ENCODE measurements around the gene PTBP3. TPM values are rescaled to one million over a fixed set of nuclear protein-coding genes. Genes with fewer than 3 reads are reported as not detected.
A peak's percentile ranks its signal among the peaks of the same experiment; 100 is the strongest.

PTBP3 gene
- total RNA-seq, 1 experiment from 2014 or later = 57.1 TPM

GRCh38 chr9:112364761-112365160 is 31.3 kb upstream of the PTBP3 start:
- H3K4me3 ChIP-seq (ENCODE audit: low read depth, low read length, poor library complexity, severe bottlenecking) = no peak overlapping the region
- BruUV-seq (replicated peaks) = no TSS peak
- H3K9me3 ChIP-seq (ENCODE audit: low read depth, low read length, poor library complexity, severe bottlenecking) = peaks cover 5% of the 10 kb centered on the region
- CTCF ChIA-PET = interaction anchor here (0.6 kb wide), 1 partner anchor 31 kb away, joined by 3 read pairs; no protein-coding TSS in a partner anchor
- intact Hi-C loops (cut with micrococcal nuclease; ENCODE audit: unreplicated experiment) = loop anchor here (5.0 to 10.0 kb wide), 2 partner anchors 460 to 602 kb away; no protein-coding TSS in a partner anchor
- H3K27ac ChIP-seq (ENCODE audit: low read depth, low read length, poor library complexity, severe bottlenecking) = no peak overlapping the region
- TF ChIP-seq, protein P1, sequence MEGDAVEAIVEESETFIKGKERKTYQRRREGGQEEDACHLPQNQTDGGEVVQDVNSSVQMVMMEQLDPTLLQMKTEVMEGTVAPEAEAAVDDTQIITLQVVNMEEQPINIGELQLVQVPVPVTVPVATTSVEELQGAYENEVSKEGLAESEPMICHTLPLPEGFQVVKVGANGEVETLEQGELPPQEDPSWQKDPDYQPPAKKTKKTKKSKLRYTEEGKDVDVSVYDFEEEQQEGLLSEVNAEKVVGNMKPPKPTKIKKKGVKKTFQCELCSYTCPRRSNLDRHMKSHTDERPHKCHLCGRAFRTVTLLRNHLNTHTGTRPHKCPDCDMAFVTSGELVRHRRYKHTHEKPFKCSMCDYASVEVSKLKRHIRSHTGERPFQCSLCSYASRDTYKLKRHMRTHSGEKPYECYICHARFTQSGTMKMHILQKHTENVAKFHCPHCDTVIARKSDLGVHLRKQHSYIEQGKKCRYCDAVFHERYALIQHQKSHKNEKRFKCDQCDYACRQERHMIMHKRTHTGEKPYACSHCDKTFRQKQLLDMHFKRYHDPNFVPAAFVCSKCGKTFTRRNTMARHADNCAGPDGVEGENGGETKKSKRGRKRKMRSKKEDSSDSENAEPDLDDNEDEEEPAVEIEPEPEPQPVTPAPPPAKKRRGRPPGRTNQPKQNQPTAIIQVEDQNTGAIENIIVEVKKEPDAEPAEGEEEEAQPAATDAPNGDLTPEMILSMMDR (conservative IDR thresholded peaks at IDR 0.05; ENCODE audit: low read depth, low read length) = no peak
- no peak for TF ChIP-seq EZH2 (IDR thresholded peaks at IDR 0.05; ENCODE audit: borderline replicate concordance, low read depth, low read length, poor library complexity, severe bottlenecking)
- DNase-seq (ENCODE audit: low spot score) = no peak
- H3K4me1 ChIP-seq (ENCODE audit: insufficient read depth, low read length, poor library complexity, severe bottlenecking) = no peaks in the 10 kb centered on the region
- POLR2A ChIA-PET (ENCODE audit: low non-redundant PET) = no interaction called here
- H3K36me3 ChIP-seq (ENCODE audit: insufficient read depth, low read length, poor library complexity, severe bottlenecking) = no peaks in the 10 kb centered on the region
- H3K27me3 ChIP-seq (replicated peaks; ENCODE audit: insufficient read depth, low read depth, low read length, poor library complexity) = no peaks in the 10 kb centered on the region

- H3K4me1 ChIP-seq (ENCODE audit: insufficient read depth, low read length, poor library complexity, severe bottlenecking) = no peaks in the 10 kb centered on the region
- TF ChIP-seq EZH2 (IDR thresholded peaks at IDR 0.05; ENCODE audit: borderline replicate concordance, low read depth, low read length, poor library complexity, severe bottlenecking) = no peak
- TF ChIP-seq, protein P1 (conservative IDR thresholded peaks at IDR 0.05; ENCODE audit: low read depth, low read length) = peak; percentile 65
- H3K36me3 ChIP-seq (ENCODE audit: insufficient read depth, low read length, poor library complexity, severe bottlenecking) = no peaks in the 10 kb centered on the region
- no peak overlapping the region for H3K27ac ChIP-seq (ENCODE audit: low read depth, low read length, poor library complexity, severe bottlenecking)
- H3K27me3 ChIP-seq (replicated peaks; ENCODE audit: insufficient read depth, low read depth, low read length, poor library complexity) = no peaks in the 10 kb centered on the region
- H3K4me3 ChIP-seq (ENCODE audit: low read depth, low read length, poor library complexity, severe bottlenecking) = no peak overlapping the region
- intact Hi-C loops (cut with micrococcal nuclease; ENCODE audit: unreplicated experiment) = loop anchor here (2.0 to 10.0 kb wide), 3 partner anchors 265 to 599 kb away; no protein-coding TSS in a partner anchor
- POLR2A ChIA-PET (ENCODE audit: low non-redundant PET) = no interaction called here
- no peaks in the 10 kb centered on the region for H3K9me3 ChIP-seq (ENCODE audit: low read depth, low read length, poor library complexity, severe bottlenecking)
- CTCF ChIA-PET = interaction anchor here (1.3 to 1.5 kb wide), 2 partner anchors 18 to 264 kb away, joined by 3 read pairs; partner anchors contain the start of gene HSDL2
- DNase-seq (ENCODE audit: low spot score) = peak; percentile 70
- no TSS peak for BruUV-seq (replicated peaks)
These were observed 28.2 kb upstream of the PTBP3 start for GRCh38 chr9:112361601-112362000.

GRCh38 chr9:112360047-112360804 is 26.8 kb upstream of the PTBP3 start:
- intact Hi-C loops (cut with micrococcal nuclease; ENCODE audit: unreplicated experiment) = loop anchor here (2.0 to 10.0 kb wide), 3 partner anchors 263 to 598 kb away; no protein-coding TSS in a partner anchor
- BruUV-seq (replicated peaks) = no TSS peak
- CTCF ChIA-PET = interaction anchor here (1.0 to 1.5 kb wide), 4 partner anchors 20 to 272 kb away, joined by 3 read pairs; partner anchors contain the start of gene HSDL2

More at GRCh38 chr9:112360047-112360804, 26.8 kb upstream of the PTBP3 start:
- H3K27ac ChIP-seq (ENCODE audit: low read depth, low read length, poor library complexity, severe bottlenecking) = no peak overlapping the region
- H3K4me1 ChIP-seq (ENCODE audit: insufficient read depth, low read length, poor library complexity, severe bottlenecking) = peaks cover 5% of the 10 kb centered on the region
- H3K36me3 ChIP-seq (ENCODE audit: insufficient read depth, low read length, poor library complexity, severe bottlenecking) = no peaks in the 10 kb centered on the region
- no peaks in the 10 kb centered on the region for H3K27me3 ChIP-seq (replicated peaks; ENCODE audit: insufficient read depth, low read depth, low read length, poor library complexity)
- TF ChIP-seq, protein P1 (conservative IDR thresholded peaks at IDR 0.05; ENCODE audit: low read depth, low read length) = no peak
- TF ChIP-seq EZH2 (IDR thresholded peaks at IDR 0.05; ENCODE audit: borderline replicate concordance, low read depth, low read length, poor library complexity, severe bottlenecking) = no peak
- no peaks in the 10 kb centered on the region for H3K9me3 ChIP-seq (ENCODE audit: low read depth, low read length, poor library complexity, severe bottlenecking)
- DNase-seq (ENCODE audit: low spot score) = no peak
- POLR2A ChIA-PET (ENCODE audit: low non-redundant PET) = no interaction called here
- H3K4me3 ChIP-seq (ENCODE audit: low read depth, low read length, poor library complexity, severe bottlenecking) = no peak overlapping the region
